ENCODE measurements around the gene OR2A5.

DNA sequence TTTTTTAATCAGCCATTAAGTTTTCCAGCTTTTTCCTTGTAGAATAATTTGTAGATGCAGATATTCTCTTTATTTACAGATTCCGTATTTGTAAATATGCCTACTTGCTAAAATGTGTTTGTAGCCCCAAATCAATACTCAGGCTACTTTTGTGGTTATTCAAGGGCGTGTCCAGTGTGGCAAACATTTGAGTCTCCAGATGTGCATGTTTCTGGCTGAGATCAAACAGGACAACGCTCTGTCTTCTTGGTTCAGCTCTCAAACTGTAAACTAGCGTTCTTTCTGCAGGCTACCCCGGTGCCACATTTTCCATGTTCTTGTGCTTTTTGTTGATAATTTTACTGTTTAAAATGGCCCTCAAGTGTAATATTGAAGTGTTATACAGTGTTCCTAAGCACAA is 16.2 kb upstream of the OR2A5 start:
- TF ChIP-seq TAF1 (IDR thresholded peaks at IDR 0.05; ENCODE audit: low read depth) (no peak), EP300 (IDR thresholded peaks at IDR 0.05; ENCODE audit: borderline replicate concordance) (no peak), RAD21 (IDR thresholded peaks at IDR 0.05; ENCODE audit: low read depth) (no peak), EGR1 (IDR thresholded peaks at IDR 0.05) (no peak), CEBPB (IDR thresholded peaks at IDR 0.05) (no peak), ZBTB7A (IDR thresholded peaks at IDR 0.05; ENCODE audit: low read depth) (no peak), YY1 (IDR thresholded peaks at IDR 0.05; ENCODE audit: low read depth) (no peak), FOXM1 (IDR thresholded peaks at IDR 0.05; ENCODE audit: borderline replicate concordance, low read depth) (no peak)
- TF ChIP-seq, protein P1, sequence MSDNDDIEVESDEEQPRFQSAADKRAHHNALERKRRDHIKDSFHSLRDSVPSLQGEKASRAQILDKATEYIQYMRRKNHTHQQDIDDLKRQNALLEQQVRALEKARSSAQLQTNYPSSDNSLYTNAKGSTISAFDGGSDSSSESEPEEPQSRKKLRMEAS (IDR thresholded peaks at IDR 0.05): no peak
- TF ChIP-seq, protein P2, sequence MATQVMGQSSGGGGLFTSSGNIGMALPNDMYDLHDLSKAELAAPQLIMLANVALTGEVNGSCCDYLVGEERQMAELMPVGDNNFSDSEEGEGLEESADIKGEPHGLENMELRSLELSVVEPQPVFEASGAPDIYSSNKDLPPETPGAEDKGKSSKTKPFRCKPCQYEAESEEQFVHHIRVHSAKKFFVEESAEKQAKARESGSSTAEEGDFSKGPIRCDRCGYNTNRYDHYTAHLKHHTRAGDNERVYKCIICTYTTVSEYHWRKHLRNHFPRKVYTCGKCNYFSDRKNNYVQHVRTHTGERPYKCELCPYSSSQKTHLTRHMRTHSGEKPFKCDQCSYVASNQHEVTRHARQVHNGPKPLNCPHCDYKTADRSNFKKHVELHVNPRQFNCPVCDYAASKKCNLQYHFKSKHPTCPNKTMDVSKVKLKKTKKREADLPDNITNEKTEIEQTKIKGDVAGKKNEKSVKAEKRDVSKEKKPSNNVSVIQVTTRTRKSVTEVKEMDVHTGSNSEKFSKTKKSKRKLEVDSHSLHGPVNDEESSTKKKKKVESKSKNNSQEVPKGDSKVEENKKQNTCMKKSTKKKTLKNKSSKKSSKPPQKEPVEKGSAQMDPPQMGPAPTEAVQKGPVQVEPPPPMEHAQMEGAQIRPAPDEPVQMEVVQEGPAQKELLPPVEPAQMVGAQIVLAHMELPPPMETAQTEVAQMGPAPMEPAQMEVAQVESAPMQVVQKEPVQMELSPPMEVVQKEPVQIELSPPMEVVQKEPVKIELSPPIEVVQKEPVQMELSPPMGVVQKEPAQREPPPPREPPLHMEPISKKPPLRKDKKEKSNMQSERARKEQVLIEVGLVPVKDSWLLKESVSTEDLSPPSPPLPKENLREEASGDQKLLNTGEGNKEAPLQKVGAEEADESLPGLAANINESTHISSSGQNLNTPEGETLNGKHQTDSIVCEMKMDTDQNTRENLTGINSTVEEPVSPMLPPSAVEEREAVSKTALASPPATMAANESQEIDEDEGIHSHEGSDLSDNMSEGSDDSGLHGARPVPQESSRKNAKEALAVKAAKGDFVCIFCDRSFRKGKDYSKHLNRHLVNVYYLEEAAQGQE (IDR thresholded peaks at IDR 0.05; ENCODE audit: low read depth): no peak
- TF ChIP-seq, protein P3, sequence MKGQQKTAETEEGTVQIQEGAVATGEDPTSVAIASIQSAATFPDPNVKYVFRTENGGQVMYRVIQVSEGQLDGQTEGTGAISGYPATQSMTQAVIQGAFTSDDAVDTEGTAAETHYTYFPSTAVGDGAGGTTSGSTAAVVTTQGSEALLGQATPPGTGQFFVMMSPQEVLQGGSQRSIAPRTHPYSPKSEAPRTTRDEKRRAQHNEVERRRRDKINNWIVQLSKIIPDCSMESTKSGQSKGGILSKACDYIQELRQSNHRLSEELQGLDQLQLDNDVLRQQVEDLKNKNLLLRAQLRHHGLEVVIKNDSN (IDR thresholded peaks at IDR 0.05): no peak

All from Ishikawa (cell line).